Neutrophil (primary cell): Measurements from ENCODE around the gene EIF2B4.

ENCODE experiments used
- H3K27ac ChIP-seq: fragments of 200-600 bp; sonication (generic); 2 replicates; pipeline ENCODE4 v1.5.1; 2016; ENCODE audit warnings: mild to moderate bottlenecking, moderate library complexity
- H3K27me3 ChIP-seq: fragments of 200-600 bp; sonication (generic); 2 replicates; pipeline ENCODE4 v1.6.0; 2016; ENCODE audit warnings: mild to moderate bottlenecking
- H3K36me3 ChIP-seq: fragments of 200-600 bp; sonication (generic); 2 replicates; pipeline ENCODE4 v1.5.1; 2017
- H3K4me1 ChIP-seq, 2 experiments: fragments of 200-600 bp in 1 of 2; sonication (generic) in 1 of 2; 1 replicate in 1 of 2; 2 replicates in 1 of 2; pipeline versions ENCODE4 v1.5.1 to v1.6.1; 2013 to 2016; ENCODE audit warnings: low read depth in 1 of 2, low read length in 1 of 2, mild to moderate bottlenecking in 1 of 2, moderate library complexity in 1 of 2; ENCODE audit not compliant: control insufficient read depth in 1 of 2, insufficient read depth in 1 of 2
- H3K4me3 ChIP-seq, 2 experiments: fragments of 200-600 bp in 1 of 2; sonication (generic) in 1 of 2; 1 replicate in 1 of 2; 2 replicates in 1 of 2; pipeline ENCODE4 v1.5.1; 2013 to 2016; ENCODE audit warnings: low read depth in 1 of 2, low read length in 1 of 2, mild to moderate bottlenecking in 1 of 2, moderate library complexity in 1 of 2
- H3K9me3 ChIP-seq: fragments of 200-600 bp; sonication (generic); 2 replicates; pipeline ENCODE4 v1.5.1; 2016
- TF ChIP-seq, protein P1 (sequence below): fragments of 200-600 bp; sonication (generic); IDR thresholded peaks from 2 replicates; pipeline ENCODE4 v1.5.1; 2016; ENCODE audit warnings: antibody characterized with exemption

The EIF2B4 gene

DNA sequence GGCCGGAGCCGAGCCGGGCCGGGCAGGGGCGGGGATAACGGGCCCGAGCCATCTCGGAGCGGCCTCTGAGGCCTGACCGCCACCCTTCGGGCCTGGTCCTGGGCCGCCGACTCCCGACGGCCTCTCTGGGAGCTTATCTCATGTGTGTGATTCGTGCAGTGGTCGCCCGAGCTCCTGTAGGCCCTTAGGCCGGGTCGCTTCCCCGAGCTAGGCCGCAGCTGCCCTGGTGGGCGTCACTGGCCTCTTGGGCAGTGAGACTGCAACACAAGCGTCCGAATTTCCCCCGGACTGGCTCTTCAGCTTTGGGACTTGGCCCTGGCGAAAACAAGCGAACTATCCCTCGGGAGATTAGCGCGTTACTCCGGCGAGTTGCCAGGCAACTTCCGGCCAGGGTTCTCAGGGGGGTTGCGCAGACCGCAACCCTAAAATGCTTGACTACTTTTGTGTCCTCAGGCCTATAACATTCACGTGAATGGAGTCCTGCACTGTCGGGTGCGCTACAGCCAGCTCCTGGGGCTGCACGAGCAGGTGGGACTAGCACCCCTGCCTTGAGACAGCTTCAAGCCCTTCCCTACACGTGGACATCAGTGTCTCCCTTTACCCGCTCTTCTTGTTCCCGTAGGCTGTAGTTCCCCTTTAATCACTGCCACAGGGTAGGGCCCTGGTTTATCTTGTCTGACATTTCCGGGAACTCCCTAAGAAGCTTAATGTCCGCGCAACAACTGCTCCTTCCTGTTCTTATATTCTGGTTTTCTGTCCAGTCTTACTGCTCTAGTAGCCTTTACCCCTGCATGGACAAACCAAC, 880 bp upstream of the EIF2B4 start:
- H3K4me3 ChIP-seq: peak overlapping the region; percentile 87 to 96
- H3K9me3 ChIP-seq: no peaks in the 10 kb centered on the region
- peaks cover 53% of the 10 kb centered on the region for H3K36me3 ChIP-seq
- TF ChIP-seq, protein P1, sequence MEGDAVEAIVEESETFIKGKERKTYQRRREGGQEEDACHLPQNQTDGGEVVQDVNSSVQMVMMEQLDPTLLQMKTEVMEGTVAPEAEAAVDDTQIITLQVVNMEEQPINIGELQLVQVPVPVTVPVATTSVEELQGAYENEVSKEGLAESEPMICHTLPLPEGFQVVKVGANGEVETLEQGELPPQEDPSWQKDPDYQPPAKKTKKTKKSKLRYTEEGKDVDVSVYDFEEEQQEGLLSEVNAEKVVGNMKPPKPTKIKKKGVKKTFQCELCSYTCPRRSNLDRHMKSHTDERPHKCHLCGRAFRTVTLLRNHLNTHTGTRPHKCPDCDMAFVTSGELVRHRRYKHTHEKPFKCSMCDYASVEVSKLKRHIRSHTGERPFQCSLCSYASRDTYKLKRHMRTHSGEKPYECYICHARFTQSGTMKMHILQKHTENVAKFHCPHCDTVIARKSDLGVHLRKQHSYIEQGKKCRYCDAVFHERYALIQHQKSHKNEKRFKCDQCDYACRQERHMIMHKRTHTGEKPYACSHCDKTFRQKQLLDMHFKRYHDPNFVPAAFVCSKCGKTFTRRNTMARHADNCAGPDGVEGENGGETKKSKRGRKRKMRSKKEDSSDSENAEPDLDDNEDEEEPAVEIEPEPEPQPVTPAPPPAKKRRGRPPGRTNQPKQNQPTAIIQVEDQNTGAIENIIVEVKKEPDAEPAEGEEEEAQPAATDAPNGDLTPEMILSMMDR: no peak
- peaks cover 34 to 36% of the 10 kb centered on the region in 2 experiments for H3K4me1 ChIP-seq
- peak overlapping the region; percentile 90 for H3K27ac ChIP-seq
- H3K27me3 ChIP-seq: no peaks in the 10 kb centered on the region

DNA sequence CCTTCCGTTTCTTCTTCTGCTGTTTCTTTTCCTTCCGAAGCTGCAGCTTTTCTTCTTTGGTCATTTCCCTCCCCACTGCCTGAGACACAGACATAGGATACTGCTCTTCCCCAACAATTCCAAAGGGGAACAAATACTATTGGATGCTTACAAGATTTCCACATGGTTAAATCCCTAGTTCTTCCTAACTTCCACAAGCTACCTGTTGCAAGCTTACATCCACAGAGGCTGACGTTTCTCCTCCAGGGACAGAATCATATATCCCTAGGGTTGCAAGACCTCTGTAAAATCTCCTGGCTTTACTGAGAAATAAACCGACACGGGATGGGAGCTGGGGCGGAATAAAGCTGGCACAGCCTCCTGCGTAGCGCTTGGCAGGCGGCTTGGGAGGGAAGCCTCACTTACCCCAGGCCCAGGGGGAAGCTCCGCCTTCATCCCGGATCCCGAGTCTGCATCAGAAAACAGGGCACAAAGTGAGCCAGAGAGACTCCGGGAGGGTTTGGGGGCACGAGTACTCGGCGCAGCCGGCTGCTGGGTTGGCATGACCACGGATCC, 590 bp downstream of the EIF2B4 start:
- peak overlapping the region; percentile 90 for H3K27ac ChIP-seq
- peak overlapping the region; percentile 87 to 96 for H3K4me3 ChIP-seq
- peaks cover 51% of the 10 kb centered on the region for H3K36me3 ChIP-seq
- no peaks in the 10 kb centered on the region for H3K27me3 ChIP-seq
- TF ChIP-seq, protein P1: no peak
- H3K4me1 ChIP-seq: peaks cover 34 to 36% of the 10 kb centered on the region in 2 experiments
- no peaks in the 10 kb centered on the region for H3K9me3 ChIP-seq

DNA sequence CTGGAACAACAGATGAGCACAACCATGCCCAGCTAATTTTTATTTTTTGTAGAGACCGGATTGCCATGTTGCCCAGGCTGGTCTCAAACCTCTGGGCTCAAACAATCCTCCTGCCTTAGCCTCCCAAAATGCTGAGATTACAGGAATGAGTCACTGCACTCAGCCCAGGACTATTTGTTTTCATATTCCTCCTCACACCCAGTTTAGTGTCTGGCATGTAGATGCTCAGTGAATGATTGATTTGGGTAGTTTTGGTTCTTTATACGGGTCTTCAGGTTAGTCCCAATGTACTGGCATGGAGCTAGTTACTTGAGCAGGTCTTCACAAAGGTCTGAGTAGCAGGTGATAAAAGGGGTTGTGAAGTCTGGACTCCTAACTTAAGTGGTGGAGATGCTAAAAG, 6.2 kb downstream of the EIF2B4 start:
- H3K36me3 ChIP-seq: peaks cover 47% of the 10 kb centered on the region
- no peak overlapping the region for H3K4me3 ChIP-seq
- peaks cover 2 to 6% of the 10 kb centered on the region in 2 experiments for H3K4me1 ChIP-seq
- H3K9me3 ChIP-seq: no peaks in the 10 kb centered on the region
- TF ChIP-seq, protein P1: no peak
- H3K27ac ChIP-seq: no peak overlapping the region
- H3K27me3 ChIP-seq: no peaks in the 10 kb centered on the region

DNA sequence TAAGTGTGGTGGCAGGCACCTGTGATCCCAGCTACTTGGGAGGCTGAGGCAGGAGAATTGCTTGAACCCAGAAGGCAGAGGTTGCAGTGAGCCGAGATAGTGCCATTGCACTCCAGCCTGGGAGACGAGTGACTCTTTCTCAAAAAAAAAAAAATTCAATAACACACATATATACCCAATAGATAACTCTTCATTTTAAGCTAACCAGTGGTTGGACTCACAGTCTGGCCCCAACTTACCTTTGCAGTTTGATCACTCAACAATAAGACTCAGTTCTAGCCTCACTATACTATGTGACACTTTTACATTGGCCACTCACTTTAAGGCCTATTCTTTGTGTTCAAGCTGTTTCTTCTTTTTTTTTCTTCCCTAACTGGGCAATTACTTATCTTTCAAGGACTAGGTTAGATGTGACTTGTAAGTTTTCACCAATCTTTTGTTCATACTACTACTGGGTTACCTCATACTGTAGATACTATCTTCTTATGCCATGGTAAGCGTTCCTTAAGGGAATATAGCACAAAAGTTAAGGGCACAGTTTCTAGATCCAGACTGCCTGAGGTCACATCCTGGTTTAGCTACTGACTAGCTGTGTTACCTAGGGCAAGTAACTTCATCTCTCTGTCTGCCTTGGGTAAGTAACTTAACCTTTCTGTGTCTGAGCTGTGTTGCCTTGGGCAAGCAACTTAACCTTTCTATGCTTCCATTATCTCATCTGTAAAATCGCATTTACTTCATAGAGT, 7.3 kb downstream of the EIF2B4 start:
- Histone ChIP-seq H3K27ac (no peak overlapping the region), H3K4me1 (no peaks in the 10 kb centered on the region), H3K4me3 (no peak overlapping the region), H3K27me3 (no peaks in the 10 kb centered on the region), H3K9me3 (no peaks in the 10 kb centered on the region), H3K36me3 (peaks cover 44% of the 10 kb centered on the region)
- TF ChIP-seq, protein P1: no peak

DNA sequence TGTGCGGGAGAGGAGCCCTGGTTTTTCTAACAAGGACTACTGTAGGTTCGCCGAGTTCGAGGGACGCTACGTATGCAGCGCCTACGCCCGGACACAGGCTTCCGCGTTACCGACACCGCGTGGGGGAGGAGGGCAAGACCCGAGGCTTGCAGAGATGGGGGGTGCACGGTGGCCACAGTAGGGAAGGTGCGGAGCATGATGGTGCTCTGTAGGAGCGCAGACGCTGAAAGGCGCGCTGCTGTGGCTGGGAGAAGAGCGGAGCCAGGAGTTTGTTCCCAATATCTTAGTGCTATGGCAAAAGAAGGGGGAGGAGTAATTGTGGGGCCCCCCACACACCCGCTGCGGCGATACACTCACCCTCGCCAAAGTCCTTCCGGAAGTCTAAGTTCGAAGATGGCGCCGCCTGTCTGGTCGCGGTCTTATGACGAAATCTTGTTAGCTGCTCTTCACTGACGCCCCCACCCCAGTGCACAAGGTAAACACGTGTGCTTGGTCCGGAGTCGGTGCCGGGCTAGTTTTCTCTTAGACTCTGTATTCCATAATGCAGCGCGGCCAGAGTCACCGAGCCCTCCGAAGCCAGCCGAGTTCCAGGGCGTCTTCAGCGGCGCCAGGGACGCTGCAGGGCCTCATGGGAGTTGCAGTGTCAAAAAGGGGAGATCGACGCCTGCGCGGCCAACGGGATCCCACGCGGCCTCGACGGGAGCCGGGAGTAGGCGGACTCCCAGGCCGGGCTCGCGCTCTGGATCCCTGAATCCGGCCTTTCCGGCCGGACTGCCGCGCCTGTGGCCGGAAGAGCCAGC, 13.6 kb downstream of the EIF2B4 start, which contains the start of gene GTF3C2:
TSS of gene GTF3C2 (minus strand) at position 383 of the 800 bp plus-strand sequence. CDS start 13,210 bp downstream, outside the sequence.
- Histone ChIP-seq H3K27ac (peak within 1 kb of the TSS; percentile 92), H3K27me3 (no peaks in the 10 kb centered on the region), H3K9me3 (no peaks in the 10 kb centered on the region), H3K36me3 (no peaks in the 10 kb centered on the region), H3K4me1 (peaks cover 18 to 22% of the 10 kb centered on the region in 2 experiments), H3K4me3 (peak within 1 kb of the TSS; percentile 89 to 94)
- TF ChIP-seq, protein P1: no peak
